ENCODE data around the gene SYNJ2.

Gene SYNJ2

DNA sequence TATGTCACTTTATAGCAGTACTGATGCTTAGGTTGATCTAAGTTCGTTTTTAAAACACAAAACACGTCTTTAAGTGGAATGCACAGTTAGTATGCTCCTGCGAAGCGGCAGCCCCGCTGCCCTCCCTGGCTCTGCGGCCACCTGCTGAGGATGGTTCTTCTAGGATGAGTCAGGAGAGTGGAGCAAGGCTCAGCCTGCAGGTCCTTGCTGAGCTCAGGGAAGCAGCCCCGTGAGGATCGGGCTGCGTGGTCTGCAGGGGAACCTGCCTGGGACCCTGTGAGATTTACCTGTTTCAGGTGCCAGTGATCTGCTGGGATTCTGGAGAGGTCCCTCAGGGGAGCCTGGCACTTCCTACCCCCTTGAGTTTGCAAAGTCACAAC lies 57.5 kb downstream of the SYNJ2 start:
- in situ Hi-C loops (cut with MboI; ENCODE audit: low sequenced_read_pairs): no loop called here

DNA sequence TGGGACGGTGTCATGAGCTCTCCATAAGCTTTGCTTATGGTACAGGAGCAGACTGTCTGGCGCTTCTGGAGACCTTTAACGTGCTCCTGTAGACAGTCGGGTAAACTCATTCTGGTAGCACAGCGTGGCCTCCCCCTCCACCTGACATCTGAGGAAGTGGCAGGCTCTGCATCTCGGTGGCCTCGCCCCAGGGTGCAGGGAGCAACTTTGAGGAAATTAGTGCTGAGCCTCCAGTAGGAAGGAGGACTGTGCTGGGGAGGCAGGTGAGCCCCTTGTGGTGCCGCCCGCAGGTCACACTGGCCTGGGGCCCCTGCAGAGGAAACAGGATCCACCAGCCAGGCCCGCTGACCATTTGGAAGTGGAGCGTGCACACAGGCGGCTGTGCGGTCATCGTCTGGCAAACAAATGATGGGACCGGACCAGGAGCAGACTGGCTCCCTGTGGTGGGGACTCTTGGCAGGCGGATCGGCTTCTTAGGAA lies 57.9 kb downstream of the SYNJ2 start:
- in situ Hi-C loops (cut with MboI; ENCODE audit: low sequenced_read_pairs): no loop called here

DNA sequence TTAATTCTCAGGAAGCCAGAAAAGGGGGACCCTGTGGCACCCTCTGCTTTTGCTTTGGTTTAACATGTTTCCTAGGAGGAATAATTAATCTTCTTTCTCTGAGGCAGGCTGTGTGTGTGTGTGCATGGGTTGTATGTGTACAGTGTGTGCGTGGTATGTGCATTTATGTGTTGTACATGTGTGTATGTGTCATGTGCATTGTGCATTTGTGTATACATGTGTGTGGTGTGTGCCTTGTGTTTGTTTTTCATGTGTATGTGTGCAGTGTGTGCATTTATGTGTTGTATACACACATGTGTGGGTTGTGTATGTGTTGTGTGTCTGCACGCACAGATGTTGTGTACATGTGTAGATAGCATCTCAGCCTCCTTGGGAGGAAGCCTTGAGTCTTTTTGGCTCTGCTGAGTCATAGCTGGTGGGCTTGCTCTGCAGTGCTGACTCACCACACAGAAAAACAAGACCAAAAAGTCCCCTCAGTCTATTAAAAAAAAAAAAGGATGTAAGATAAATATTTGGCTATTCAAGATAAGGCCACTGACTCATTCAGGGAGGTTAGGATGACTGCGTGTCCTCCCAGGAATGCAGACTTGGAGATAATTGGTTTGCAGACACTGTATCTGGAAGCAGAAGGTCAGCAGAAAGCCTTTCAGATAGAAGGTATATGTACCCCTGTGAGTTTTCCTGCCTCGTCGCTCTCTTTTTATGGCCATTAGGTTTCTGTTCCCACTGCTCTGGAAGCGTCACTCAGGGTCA lies 58.6 kb downstream of the SYNJ2 start:
- in situ Hi-C loops (cut with MboI; ENCODE audit: low sequenced_read_pairs): no loop called here

GRCh38 chr6:158040804-158041347 lies 59.2 kb downstream of the SYNJ2 start:
- in situ Hi-C loops (cut with MboI; ENCODE audit: low sequenced_read_pairs): no loop called here

DNA sequence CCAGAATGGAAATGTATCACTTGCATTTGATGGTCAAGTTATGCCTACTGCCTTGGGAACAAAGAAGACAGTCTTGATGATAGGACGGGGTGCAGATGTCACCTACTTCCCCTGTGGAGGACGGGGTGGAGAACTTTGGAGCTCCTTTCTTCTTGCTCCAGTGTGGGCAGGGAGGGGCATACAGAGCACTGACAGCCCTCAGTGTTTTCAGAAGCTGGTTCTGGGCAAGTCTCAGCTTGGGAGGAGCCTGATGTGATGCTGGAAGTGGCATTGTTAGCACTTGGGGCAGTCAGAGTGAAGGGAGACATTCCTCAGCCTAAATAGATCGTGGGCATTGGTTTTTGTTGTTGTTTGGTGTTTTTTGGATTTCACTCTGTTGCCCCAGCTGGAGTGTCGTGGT lies 59.7 kb downstream of the SYNJ2 start:
- in situ Hi-C loops (cut with MboI; ENCODE audit: low sequenced_read_pairs): no loop called here

GRCh38 chr6:158041788-158042187 lies 60.1 kb downstream of the SYNJ2 start:
- in situ Hi-C loops (cut with MboI; ENCODE audit: low sequenced_read_pairs): no loop called here

GRCh38 chr6:158042245-158042798 lies 60.7 kb downstream of the SYNJ2 start:
- in situ Hi-C loops (cut with MboI; ENCODE audit: low sequenced_read_pairs): no loop called here

DNA sequence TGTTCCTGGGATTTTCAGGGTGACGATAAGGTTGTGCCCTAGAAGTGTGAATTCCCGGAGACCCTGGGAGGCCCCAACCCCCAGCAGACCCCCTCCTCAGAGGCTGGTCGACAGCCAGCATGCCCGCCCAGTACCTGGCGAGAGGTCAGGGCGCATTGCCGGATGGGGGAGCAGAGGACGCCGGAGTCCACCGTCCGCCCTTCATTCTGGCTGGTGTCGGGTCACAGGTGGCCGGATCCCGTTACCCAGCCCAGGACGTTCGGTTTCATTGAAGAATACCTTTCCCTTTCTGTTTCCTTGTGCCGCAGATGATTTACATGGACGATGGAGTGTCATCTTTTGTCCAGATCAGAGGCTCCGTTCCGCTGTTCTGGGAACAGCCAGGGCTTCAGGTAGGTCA lies 61.3 kb downstream of the SYNJ2 start:
- in situ Hi-C loops (cut with MboI; ENCODE audit: low sequenced_read_pairs): no loop called here

GRCh38 chr6:158043586-158044524 lies 62.2 kb downstream of the SYNJ2 start:
- in situ Hi-C loops (cut with MboI; ENCODE audit: low sequenced_read_pairs): no loop called here

DNA sequence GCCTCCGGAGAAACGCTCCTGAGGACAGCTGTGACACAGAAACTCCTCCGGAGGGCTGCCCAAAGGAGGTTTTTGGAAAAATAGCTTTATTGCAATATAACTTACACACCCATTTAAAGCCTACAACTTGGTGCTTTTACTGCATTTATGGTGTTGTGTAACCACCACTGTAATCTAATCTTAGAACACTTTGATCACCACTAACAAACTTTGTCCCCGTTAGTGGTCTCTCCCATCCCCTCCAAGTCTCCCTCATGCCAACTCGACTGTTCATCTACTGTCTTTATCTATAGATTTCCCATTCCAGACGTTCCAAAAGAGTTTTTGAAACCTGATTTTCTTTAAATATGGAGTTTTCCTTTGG lies 62.8 kb downstream of the SYNJ2 start:
- in situ Hi-C loops (cut with MboI; ENCODE audit: low sequenced_read_pairs): no loop called here

DNA sequence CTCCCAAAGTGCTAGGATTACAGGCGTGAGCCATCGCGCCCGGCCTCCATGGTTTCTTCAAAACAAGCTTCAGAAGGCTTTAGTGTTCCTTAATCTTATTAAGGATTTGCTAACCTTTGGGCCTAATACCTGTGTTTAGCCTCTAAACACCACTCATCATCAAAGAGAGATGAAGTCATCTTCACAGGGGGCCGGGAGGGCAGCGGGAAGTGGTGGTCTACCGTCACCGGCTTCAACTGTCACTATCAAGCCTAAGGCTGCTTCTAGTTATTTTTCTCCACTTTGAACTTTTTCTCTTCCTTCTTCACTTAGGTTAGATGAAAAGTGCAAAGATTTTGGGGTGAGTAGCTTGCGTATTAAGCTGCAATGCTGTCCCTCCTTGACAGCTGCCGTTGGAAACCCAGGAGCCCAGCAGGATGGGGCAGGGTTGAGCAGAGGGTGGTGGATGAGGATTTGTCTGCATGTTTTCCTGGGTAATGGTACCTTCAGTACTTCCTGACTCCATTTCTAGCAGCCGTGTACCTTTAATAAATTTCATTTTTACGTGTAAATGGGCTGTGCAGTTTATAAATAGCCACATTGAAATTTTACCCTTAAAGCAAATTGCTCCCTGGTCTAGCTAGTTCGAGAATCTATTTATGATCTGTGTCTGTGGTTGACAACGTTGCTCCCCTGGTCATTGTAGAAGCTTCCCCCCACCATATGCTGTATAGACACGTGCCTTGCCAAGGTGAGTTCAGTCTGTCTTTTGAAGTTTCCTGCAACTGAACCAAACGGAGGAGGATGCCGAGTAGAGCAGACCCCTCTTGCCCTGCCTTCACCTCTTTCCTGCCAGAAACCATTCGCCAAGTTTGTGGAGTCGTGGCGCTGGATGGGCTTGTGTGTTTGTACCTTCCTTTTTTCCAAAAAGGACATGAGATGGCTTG lies 64.8 kb downstream of the SYNJ2 start:
- in situ Hi-C loops (cut with MboI; ENCODE audit: low sequenced_read_pairs): no loop called here

GRCh38 chr6:158047127-158047518 lies 65.5 kb downstream of the SYNJ2 start:
- in situ Hi-C loops (cut with MboI; ENCODE audit: low sequenced_read_pairs): no loop called here

GRCh38 chr6:158047563-158048323 lies 66.1 kb downstream of the SYNJ2 start:
- in situ Hi-C loops (cut with MboI; ENCODE audit: low sequenced_read_pairs): no loop called here

GRCh38 chr6:158048589-158048988 lies 66.9 kb downstream of the SYNJ2 start:
- in situ Hi-C loops (cut with MboI; ENCODE audit: low sequenced_read_pairs): no loop called here

DNA sequence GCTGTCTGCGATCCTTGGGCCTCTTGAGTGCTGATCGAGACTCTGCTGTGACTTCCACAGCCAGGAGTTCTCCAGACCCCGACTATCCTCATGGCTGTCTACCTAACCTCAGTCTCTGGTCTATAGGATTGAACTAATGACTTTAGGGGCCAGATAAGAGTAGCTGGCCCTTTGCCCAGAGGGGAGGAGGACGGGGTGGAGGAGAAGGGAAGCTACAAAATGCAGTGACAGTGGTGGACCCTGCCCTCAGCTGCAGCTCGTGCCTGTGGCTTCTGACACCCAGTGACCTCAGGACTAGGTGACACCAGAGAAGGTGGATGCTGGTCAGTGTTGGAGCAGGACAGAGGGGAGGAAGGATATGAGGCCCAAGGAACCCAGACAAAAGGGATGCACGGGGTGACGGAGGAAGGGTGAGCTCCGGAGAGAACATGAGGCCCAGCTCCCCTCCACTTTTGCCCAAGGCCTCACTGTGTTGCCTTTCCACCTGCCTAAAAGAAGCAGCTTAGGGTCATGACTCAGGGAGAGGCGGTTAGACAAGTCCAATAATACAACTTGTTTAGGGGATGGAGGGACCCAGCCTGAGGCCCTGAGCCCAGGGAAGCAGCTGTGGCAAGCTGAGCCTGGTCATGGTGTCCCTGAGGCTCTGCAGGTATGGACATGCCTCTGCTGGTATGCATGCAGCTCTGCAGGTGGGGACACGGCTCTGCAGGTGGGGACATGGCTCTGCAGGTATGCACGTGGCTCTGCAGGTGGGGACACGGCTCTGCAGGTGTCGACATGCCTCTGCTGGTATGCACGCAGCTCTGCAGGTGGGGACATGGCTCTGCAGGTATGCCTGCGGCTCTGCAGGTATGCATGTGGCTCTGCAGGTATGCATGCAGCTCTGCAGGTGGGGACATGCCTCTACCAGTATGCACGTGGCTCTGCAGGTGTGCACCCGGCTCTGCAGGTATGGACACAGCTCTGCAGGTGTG lies 67.7 kb downstream of the SYNJ2 start:
- in situ Hi-C loops (cut with MboI; ENCODE audit: low sequenced_read_pairs): no loop called here

- in situ Hi-C loops (cut with MboI; ENCODE audit: low sequenced_read_pairs): no loop called here
These were observed 68.6 kb downstream of the SYNJ2 start for GRCh38 chr6:158050107-158050735.

DNA sequence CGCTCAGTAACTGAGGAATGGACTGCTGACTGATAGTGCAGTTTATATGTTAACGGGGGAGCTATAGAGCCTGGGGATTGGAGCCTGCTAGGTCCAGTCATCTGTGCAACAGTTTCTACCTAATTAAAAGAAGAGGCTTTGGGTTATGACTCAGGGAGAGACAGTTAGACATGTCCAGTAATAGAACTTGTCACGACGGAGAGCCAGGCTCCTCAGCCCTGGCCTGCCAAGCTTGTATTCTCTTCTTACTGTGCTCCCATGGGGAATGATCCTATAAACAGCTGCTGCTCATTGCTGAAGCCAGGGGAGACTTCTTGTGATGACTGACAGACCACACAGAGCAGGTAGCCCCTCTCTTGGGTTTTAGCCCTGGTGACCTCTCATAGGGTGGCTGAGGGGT lies 69.3 kb downstream of the SYNJ2 start:
- in situ Hi-C loops (cut with MboI; ENCODE audit: low sequenced_read_pairs): no loop called here

DNA sequence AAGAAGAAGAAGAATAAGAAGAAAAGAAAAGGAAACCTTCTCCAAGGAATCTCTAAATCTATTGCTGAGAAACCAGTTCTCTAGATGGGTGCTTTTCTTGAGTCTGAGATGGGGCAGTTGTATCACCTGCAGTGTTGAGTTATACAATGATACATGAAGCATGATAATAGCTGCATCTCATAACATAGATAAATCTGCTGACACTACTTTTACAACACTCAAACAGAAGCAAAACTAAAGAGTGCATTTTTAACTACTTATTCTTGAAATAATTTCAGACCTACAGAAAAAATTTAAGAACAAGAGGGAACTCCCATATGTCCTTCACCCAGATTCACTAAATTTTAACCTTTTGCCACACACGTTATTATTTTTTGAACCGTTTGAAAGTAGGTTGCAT lies 70.3 kb downstream of the SYNJ2 start:
- in situ Hi-C loops (cut with MboI; ENCODE audit: low sequenced_read_pairs): no loop called here
